K562 (cell line): ENCODE data around the gene AK4. TPM values are rescaled to one million over a fixed set of nuclear protein-coding genes. Genes with fewer than 3 reads are reported as not detected.

Experiments
- ATAC-seq: fragments of 200-7000 bp; cut with Tn5 transposase; 3 replicates; pipeline ENCODE4 v1.9.1; 2020; ENCODE audit warnings: moderate library complexity
- BruUV-seq: library from RNA; stranded (reverse); fragments of 400-500 nt; replicated peaks from 2 replicates; lab custom pipeline; 2021; lab: Mats Ljungman, UMichigan
- CTCF ChIA-PET: fragments of 300-600 bp; formaldehyde crosslinking; extraction: SDS; loops from one replicate; lab custom pipeline; 2021; ENCODE audit warnings: low intra/inter-chr PET ratio; lab: Yijun Ruan, JAX
- POLR2A ChIA-PET: fragments of 300-600, 350-650 bp; sonication (Branson Sonifier 250); formaldehyde crosslinking; extraction: SDS; loops from one replicate; lab custom pipeline; 2021; ENCODE audit warnings: antibody characterized with exemption, inconsistent platforms; lab: Yijun Ruan, JAX
- DNase-seq, 4 experiments: peaks; one replicate each; pipeline versions ENCODE4 v3.0.0 to v3.0.0-alpha.2; 2011 to 2018; ENCODE audit warnings: low spot score in 3 of 4, mixed read lengths in 3 of 4; ENCODE audit errors: extremely low read depth in 1 of 4
- FAIRE-seq: peaks from 2 replicates; lab custom pipeline; 2011; peaks lifted over from hg19 to GRCh38; lab: Jason Lieb, UNC
- H2AFZ ChIP-seq: 2 replicates; pipeline ENCODE4 v1.6.0; 2011; ENCODE audit warnings: low read depth, low read length, control low read depth, inconsistent platforms
- H3K27ac ChIP-seq: fragments of 200-600 bp; 3 replicates; pipeline ENCODE4 v1.8.0; 2011; ENCODE audit warnings: low read depth, mild to moderate bottlenecking, control low read depth, inconsistent platforms, low read length, moderate library complexity, mixed read lengths; ENCODE audit errors: extremely low read depth
- H3K27me3 ChIP-seq, 2 experiments: fragments of 300-600 bp in 1 of 2; 2 replicates in 1 of 2; 3 replicates in 1 of 2; pipeline versions ENCODE4 v1.6.0 to v1.8.0; 2011; ENCODE audit warnings: inconsistent platforms in 2 of 2, low read length in 2 of 2, mild to moderate bottlenecking in 1 of 2, mixed read lengths in 1 of 2, moderate library complexity in 1 of 2; ENCODE audit not compliant: control insufficient read depth in 2 of 2, insufficient read depth in 2 of 2
- H3K36me3 ChIP-seq: fragments of 300-600 bp; 3 replicates; pipeline ENCODE4 v1.8.0; 2011; ENCODE audit warnings: mild to moderate bottlenecking, low read length, inconsistent platforms; ENCODE audit not compliant: control insufficient read depth, insufficient read depth
- H3K4me1 ChIP-seq, 2 experiments: fragments of 200-600 bp in 1 of 2; replicated peaks in 1 of 2; 2 replicates in 1 of 2; 3 replicates in 1 of 2; pipeline versions ENCODE4 v1.5.1 to v1.8.0; 2011; ENCODE audit warnings: inconsistent platforms in 2 of 2, low read length in 2 of 2, mild to moderate bottlenecking in 1 of 2, mixed read lengths in 1 of 2, moderate library complexity in 1 of 2; ENCODE audit not compliant: control insufficient read depth in 2 of 2, insufficient read depth in 2 of 2
- H3K4me2 ChIP-seq: 2 replicates; pipeline ENCODE4 v1.6.1; 2011; ENCODE audit warnings: low read length, control low read depth, inconsistent platforms, mixed read lengths; ENCODE audit not compliant: insufficient read depth
- H3K4me3 ChIP-seq: fragments of 200-600 bp; sonication (generic), shearing (Covaris generic); 2 replicates; pipeline ENCODE4 v1.5.1; 2016; ENCODE audit warnings: control low read depth, inconsistent platforms
- H3K79me2 ChIP-seq: fragments of 200-600 bp; 3 replicates; pipeline ENCODE4 v1.8.0; 2011; ENCODE audit warnings: low read length, inconsistent platforms; ENCODE audit not compliant: control insufficient read depth, insufficient read depth
- H3K9ac ChIP-seq, 2 experiments: 2 replicates each; pipeline versions ENCODE4 v1.6.0 to v1.6.1; 2011; ENCODE audit warnings: low read depth in 2 of 2, low read length in 2 of 2, control low read depth in 1 of 2, inconsistent platforms in 1 of 2, mild to moderate bottlenecking in 1 of 2, mixed read lengths in 1 of 2; ENCODE audit not compliant: insufficient read depth in 1 of 2
- H3K9me1 ChIP-seq: one replicate; pipeline ENCODE4 v1.6.0; 2011; ENCODE audit warnings: inconsistent platforms, mild to moderate bottlenecking, low read length, moderate library complexity; ENCODE audit not compliant: control insufficient read depth, insufficient read depth
- H3K9me3 ChIP-seq: replicated peaks from 2 replicates; pipeline ENCODE4 v1.5.1; 2011; ENCODE audit warnings: low read depth, low read length, inconsistent platforms; ENCODE audit not compliant: control insufficient read depth, insufficient read depth
- H4K20me1 ChIP-seq: replicated peaks from 2 replicates; pipeline ENCODE4 v1.6.1; 2011; ENCODE audit warnings: low read length, inconsistent platforms, mixed read lengths; ENCODE audit not compliant: control insufficient read depth, insufficient read depth
- BCLAF1 ChIP-seq, 2 experiments: fragments of 450-650 bp in 1 of 2; IDR thresholded peaks; 2 replicates each; pipeline ENCODE4 v1.6.1; 2011 to 2017; ENCODE audit warnings: low read depth in 2 of 2, antibody characterized with exemption in 1 of 2, borderline replicate concordance in 1 of 2, low read length in 1 of 2, mild to moderate bottlenecking in 1 of 2, mixed read lengths in 1 of 2; ENCODE audit not compliant: control insufficient read depth in 1 of 2
- BRD9 ChIP-seq: fragments of 450-650 bp; IDR thresholded peaks from 2 replicates; pipeline ENCODE4 v1.6.1; 2018; ENCODE audit warnings: low read depth; ENCODE audit not compliant: partially characterized antibody
- DIDO1 ChIP-seq: fragments of 450-650 bp; IDR thresholded peaks from 2 replicates; pipeline ENCODE4 v1.6.1; 2016; ENCODE audit warnings: low read depth, missing biosample characterization, missing genetic modification characterization
- HMG20A ChIP-seq: fragments of 450-650 bp; formaldehyde crosslinking; conservative IDR thresholded peaks from 2 replicates; pipeline ENCODE4 v1.4.0; 2020; ENCODE audit warnings: mild to moderate bottlenecking, mixed read lengths
- LARP7 ChIP-seq: fragments of 450-650 bp; IDR thresholded peaks from 2 replicates; pipeline ENCODE4 v1.6.1; 2016
- PCBP1 ChIP-seq: fragments of 200-400 bp; formaldehyde crosslinking; IDR thresholded peaks from 2 replicates; pipeline ENCODE4 v1.6.1; 2018; ENCODE audit warnings: mild to moderate bottlenecking, low read depth, low read length; ENCODE audit not compliant: poor library complexity, severe bottlenecking
- SMARCA5 ChIP-seq: fragments of 450-650 bp; IDR thresholded peaks from 2 replicates; pipeline ENCODE4 v1.6.1; 2016
- STAT6 ChIP-seq: sonication (generic); formaldehyde crosslinking; IDR thresholded peaks from 2 replicates; pipeline ENCODE4 v1.8.1; 2023; ENCODE audit warnings: mild to moderate bottlenecking, missing genetic modification reagents
- U2AF2 ChIP-seq: fragments of 200-400 bp; formaldehyde crosslinking; optimal IDR thresholded peaks from 2 replicates; pipeline ENCODE3; 2017; ENCODE audit warnings: low read depth, mild to moderate bottlenecking, low read length
- WGBS: fragments of 100-300 bp; shearing (Covaris generic); methylation state at CpG from one replicate; pipeline ENCODE4 v1.1.6; 2016; ENCODE audit warnings: low coverage, mixed read lengths; ENCODE audit not compliant: insufficient coverage; ENCODE audit errors: missing lambda C conversion rate; 5-methylcytosine and 5-hydroxymethylcytosine counted together
- in situ Hi-C: fragments of 300-500 bp; cut with MboI; formaldehyde crosslinking; loops from 4 replicates; pipeline ENCODE4 v1.15.0; 2018; ENCODE audit warnings: inconsistent platforms, mixed read lengths
- intact Hi-C: fragments of 100-400 bp; cut with micrococcal nuclease; formaldehyde crosslinking; loops from 2 replicates; pipeline ENCODE4 v1.14.2; 2022
- polyA plus RNA-seq, 8 experiments: library from polyadenylated mRNA; depleted of rRNA in 4 of 8; stranded (reverse) in 5 of 8; unstranded in 3 of 8; fragments of >200 nt; fragmentation: Nextera tagmentation in 2 of 8; fragmentation: Illumina TruSeq in 1 of 8; extraction: Ambion mirVana in 2 of 8; extraction: Trizol in 1 of 8; gene quantifications; 2 replicates each; pipeline versions ENCODE4 v1.2.1 to v1.2.3, GENCODE V29; 2011 to 2014; ENCODE audit warnings: inconsistent platforms in 1 of 8, missing spikeins in 1 of 8
- total RNA-seq, 7 experiments: library from RNA; depleted of rRNA in 6 of 7; stranded (reverse); fragments of >200 nt in 6 of 7; fragmentation: Illumina TruSeq in 2 of 7; extraction: Trizol in 2 of 7; gene quantifications; 2 replicates each; pipeline versions ENCODE4 v1.2.1 to v1.2.3, GENCODE V29; 2011 to 2021; ENCODE audit warnings: low replicate concordance in 1 of 7
- TF ChIP-seq, protein P1 (sequence below): IDR thresholded peaks from 2 replicates; pipeline ENCODE4 v1.6.1; 2014; ENCODE audit warnings: antibody characterized with exemption
- TF ChIP-seq, protein P2 (sequence below): fragments of 450-650 bp; IDR thresholded peaks from one replicate; pipeline ENCODE4 v1.6.1; 2018; ENCODE audit warnings: mild to moderate bottlenecking, moderate library complexity; ENCODE audit not compliant: partially characterized antibody
- TF ChIP-seq, protein P3 (sequence below): fragments of 450-650 bp; IDR thresholded peaks from 2 replicates; pipeline ENCODE4 v1.6.1; 2017; ENCODE audit warnings: mild to moderate bottlenecking, moderate library complexity

AK4 gene
- total and polyA plus RNA-seq, 9 of the 15 experiments (the other 6 are each of a cell fraction or from before 2014, with no cell fraction given): 10.4 to 96.6 (median 21.5) TPM

GRCh38 chr1:65196926-65197325, 48.9 kb downstream of the AK4 start:
- WGBS: 37% methylated on average over 5 of the region's 5 CpGs
- ChIA-PET POLR2A (interaction anchor here (0.5 to 1.5 kb wide), 4 partner anchors 12 to 500 kb away, joined by 3 to 5 read pairs (median 3); no protein-coding TSS in a partner anchor), CTCF (no interaction called here)
- H3K27ac ChIP-seq: no peak overlapping the region
- intact Hi-C loops (no loop called here), in situ Hi-C loops (no loop called here)
- peaks cover 0 to 6% of the 10 kb centered on the region in 2 experiments; a peak in 1 of 5 replicates for H3K4me1 ChIP-seq
- H3K9me3 ChIP-seq: no peaks in the 10 kb centered on the region
- no peaks in the 10 kb centered on the region for H3K27me3 ChIP-seq
- no peak overlapping the region for H3K9ac ChIP-seq
- no peaks in the 10 kb centered on the region for H4K20me1 ChIP-seq
- BruUV-seq: no TSS peak
- no peaks in the 10 kb centered on the region; the same call in 2 of the 3 replicates for H3K79me2 ChIP-seq
- ATAC-seq (no peak), FAIRE-seq (peak; percentile 49), DNase-seq (no peak)
- H3K36me3 ChIP-seq: peaks cover 15% of the 10 kb centered on the region; the same call in 2 of the 3 replicates
- no peak overlapping the region for H3K4me3 ChIP-seq
- no peaks in the 10 kb centered on the region for H3K9me1 ChIP-seq
- no peak overlapping the region for H2AFZ ChIP-seq
- H3K4me2 ChIP-seq: no peak overlapping the region
- TF ChIP-seq BRD9: no peak
- TF ChIP-seq, protein P1, sequence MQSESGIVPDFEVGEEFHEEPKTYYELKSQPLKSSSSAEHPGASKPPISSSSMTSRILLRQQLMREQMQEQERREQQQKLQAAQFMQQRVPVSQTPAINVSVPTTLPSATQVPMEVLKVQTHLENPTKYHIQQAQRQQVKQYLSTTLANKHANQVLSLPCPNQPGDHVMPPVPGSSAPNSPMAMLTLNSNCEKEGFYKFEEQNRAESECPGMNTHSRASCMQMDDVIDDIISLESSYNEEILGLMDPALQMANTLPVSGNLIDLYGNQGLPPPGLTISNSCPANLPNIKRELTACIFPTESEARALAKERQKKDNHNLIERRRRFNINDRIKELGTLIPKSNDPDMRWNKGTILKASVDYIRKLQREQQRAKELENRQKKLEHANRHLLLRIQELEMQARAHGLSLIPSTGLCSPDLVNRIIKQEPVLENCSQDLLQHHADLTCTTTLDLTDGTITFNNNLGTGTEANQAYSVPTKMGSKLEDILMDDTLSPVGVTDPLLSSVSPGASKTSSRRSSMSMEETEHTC: no peak
- no peak for TF ChIP-seq BCLAF1 (IDR thresholded peaks at IDR 0.05; ENCODE audit: borderline replicate concordance in 1 of 2, control insufficient read depth in 1 of 2, low read depth in 2 of 2, low read length in 1 of 2)
- no peak for TF ChIP-seq LARP7
- TF ChIP-seq HMG20A: no peak
- no peak for TF ChIP-seq PCBP1
- TF ChIP-seq, protein P2, sequence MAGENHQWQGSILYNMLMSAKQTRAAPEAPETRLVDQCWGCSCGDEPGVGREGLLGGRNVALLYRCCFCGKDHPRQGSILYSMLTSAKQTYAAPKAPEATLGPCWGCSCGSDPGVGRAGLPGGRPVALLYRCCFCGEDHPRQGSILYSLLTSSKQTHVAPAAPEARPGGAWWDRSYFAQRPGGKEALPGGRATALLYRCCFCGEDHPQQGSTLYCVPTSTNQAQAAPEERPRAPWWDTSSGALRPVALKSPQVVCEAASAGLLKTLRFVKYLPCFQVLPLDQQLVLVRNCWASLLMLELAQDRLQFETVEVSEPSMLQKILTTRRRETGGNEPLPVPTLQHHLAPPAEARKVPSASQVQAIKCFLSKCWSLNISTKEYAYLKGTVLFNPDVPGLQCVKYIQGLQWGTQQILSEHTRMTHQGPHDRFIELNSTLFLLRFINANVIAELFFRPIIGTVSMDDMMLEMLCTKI: no peak
- no peak for TF ChIP-seq DIDO1 (tag)
- TF ChIP-seq, protein P3, sequence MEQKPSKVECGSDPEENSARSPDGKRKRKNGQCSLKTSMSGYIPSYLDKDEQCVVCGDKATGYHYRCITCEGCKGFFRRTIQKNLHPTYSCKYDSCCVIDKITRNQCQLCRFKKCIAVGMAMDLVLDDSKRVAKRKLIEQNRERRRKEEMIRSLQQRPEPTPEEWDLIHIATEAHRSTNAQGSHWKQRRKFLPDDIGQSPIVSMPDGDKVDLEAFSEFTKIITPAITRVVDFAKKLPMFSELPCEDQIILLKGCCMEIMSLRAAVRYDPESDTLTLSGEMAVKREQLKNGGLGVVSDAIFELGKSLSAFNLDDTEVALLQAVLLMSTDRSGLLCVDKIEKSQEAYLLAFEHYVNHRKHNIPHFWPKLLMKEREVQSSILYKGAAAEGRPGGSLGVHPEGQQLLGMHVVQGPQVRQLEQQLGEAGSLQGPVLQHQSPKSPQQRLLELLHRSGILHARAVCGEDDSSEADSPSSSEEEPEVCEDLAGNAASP: no peak
- TF ChIP-seq STAT6 (CRISPR knock-in tag): no peak
- no peak for TF ChIP-seq U2AF2
- no peak for TF ChIP-seq SMARCA5
